ENCODE results near the gene COX7A2L.

COX7A2L gene

GRCh38 chr2:42315844-42316470, 45.1 kb downstream of the COX7A2L start:
- DNase-seq: no peak

DNA sequence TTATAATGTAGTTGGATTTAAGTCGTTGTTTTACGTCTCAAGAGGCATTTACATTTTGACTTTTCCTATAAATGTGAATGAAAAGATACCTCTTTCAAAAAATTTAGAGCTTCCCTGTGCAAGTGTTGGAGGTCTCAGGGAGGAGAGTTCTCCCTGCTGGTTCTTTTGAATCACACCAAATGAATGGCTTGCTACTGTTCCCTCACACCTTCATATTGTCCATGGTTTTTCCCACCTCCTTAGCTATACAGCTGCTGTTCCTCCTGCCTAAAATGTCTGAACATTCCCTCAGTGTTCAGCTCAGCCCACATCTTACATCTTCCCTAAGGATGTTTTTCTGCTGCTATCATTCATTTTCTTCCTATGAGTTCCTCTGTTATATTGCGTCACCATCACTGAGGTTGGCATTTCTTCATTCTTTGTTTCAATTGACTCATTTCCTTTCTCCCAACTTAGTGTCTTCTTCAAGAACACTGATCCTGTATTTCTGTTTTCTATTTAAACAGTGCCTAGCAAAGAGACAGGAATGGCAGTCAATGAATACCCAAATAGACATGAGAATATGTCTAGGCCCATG, 46.0 kb downstream of the COX7A2L start:
- no peak for DNase-seq

DNA sequence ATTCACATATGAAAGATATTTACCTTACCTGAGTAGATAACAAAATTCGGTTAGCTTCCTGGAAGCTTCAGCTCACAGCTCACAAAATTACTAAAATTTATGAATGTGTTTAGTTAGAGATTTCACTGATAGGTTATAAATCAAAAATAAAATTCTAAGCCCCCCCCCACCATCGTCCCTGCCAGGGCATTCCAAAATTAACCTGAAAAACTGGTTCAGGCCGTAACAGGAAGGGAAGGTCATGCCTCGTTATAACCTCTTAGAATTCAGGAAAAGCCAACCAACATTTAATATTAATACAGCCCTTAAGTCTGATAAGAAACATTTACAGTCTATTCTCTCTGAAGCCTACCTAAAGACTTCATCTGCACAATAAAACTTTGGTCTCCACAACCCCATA, 48.9 kb downstream of the COX7A2L start:
- no peak for DNase-seq

DNA sequence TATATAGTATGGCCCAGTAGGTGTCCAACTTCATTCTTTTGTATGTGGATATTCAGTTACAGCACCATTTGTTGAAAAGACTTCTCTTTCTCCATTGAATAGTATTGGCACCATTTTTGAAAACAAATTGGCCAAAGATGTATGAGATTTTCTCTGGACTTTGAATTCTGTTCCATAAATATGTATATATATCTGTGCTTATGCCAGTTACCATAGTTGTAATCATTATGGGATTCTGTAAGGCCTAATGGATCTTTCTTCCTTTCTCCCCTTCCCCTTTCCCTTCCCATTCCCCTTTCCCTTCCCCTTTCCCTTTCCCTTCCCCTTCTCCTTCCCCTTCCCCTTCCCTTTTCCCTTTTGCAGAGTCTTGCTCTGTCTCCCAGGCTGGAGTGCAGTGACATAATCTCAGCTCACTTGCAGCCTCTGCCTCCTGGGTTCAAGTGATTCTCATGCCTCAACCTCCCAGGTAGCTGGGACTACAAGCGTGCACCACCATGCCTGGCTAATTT, 51.0 kb downstream of the COX7A2L start:
- no peak for DNase-seq

DNA sequence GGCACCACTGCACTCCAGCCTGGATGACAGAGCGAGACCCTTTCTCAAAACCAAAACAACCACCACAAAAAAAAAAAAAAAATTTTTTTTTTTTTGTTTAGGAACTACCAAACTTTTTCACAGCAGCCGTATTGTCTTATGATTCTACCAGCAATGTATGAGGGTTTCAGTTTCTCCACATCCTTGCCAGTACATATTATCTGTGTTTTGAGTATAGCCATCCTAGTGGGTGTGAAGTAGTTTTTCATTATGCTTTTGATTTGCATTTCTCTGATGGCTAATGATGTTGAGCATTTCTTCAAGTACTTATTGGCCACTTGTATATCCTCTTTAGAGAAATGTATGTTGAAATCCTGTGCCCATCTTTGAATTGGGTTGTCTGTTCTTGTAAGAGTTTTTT, 51.7 kb downstream of the COX7A2L start:
- DNase-seq: no peak

DNA sequence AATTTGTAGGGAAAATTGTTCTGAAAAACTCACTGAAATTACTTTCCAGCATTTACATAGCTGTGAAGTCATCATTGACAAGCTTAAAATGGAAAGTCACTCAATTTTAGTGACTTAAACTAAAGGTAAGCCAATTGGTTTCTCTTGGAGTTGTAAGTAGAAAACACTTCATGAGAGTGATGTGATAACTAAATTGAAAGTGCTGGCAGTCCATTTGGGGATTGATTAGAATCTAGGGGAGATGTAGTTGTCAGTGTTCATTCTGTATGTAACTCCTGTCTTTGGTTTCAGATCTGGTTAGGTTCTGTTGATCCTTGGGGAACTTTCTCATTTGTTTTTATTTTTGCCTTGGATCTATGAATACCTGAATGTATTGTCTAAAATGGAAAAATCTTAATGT, 53.8 kb downstream of the COX7A2L start:
- no peak for DNase-seq

DNA sequence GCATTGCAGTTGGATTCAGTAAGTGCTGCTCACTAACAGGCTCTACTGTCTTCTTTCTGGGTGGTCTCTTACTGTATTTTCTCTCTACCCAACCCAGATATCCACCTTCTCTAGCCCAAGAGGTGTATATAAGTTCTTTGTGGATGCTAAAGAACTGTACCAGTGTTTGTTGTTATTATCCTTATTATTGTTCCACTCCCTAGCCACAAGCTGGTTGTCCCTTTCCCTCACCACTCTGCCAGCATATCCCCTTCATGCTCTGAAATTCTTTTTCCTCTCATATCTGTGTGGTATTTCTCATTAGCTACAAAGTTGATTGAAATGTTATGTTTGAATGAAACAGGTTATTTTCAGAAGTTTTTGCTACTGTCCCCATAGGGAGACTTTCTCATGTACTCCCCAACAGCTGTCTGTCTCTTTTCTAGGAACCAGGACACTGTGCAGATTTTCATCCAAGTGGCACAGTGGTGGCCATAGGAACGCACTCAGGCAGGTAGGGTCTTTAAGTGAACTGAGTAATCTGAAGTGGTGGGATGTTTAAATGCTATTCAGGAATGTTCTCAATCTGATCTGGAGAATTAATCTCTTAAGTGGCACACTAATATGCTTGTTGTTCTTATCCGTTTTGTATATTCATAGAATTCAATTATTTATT, 56.8 kb downstream of the COX7A2L start:
- no peak for DNase-seq

DNA sequence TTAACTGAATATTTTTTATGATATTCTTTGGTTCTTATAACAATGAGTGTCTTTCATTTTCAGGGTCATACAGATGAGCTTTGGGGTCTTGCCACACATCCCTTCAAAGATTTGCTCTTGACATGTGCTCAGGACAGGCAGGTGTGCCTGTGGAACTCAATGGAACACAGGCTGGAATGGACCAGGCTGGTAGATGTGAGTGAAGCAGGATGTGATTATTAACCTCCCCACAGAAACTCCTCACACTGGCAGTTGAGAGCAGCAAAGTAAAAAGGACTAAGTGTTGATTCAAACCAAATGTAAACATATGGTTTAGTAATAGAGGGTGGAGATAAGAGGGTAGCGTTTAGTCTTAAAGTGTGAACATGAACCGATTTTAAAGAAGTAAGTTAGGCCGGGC, 57.8 kb downstream of the COX7A2L start:
- no peak for DNase-seq

DNA sequence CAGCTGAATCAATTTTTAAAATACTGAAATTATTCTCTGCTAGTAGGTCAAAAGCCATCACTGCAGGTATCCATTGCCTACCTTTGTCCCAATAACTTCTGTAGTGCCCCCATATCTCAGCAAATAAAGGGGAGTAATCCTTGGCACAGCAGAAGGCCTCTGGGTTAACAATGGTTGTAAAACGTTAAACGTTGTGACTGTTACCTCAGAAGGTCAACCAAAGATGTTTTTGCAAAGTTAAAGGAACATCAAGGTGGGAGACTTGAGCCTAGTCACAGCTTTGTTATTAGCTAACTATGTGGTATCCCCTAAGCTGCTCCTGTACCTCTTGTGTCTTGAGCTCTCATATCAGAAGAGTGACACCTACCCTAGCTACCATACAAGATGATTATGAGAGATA, 60.5 kb downstream of the COX7A2L start:
- DNase-seq: no peak

All from stimulated activated CD4-positive, alpha-beta T cell treated with anti-CD3 and anti-CD28 coated beads, Interleukin-15, amount 100 ng/mL, for 24 hours (primary cell).